ENCODE data around the gene FRMPD3. TPM values are rescaled to one million over a fixed set of nuclear protein-coding genes. Genes with fewer than 3 reads are reported as not detected.

Gene FRMPD3
- total and polyA plus RNA-seq, 2 of the 8 experiments (the other 6 are each of a cell fraction or from before 2014, with no cell fraction given), result 0.38 to 0.56 TPM

- H4K8ac ChIP-seq (ENCODE audit: extremely low read depth, insufficient read depth, low read length), result no peak overlapping the region
- H3K4me3 ChIP-seq (ENCODE audit: extremely low read depth in 1 of 4, insufficient read depth in 2 of 4, low read depth in 3 of 4, low read length in 4 of 4), result no peak overlapping the region
- H2AK5ac ChIP-seq (ENCODE audit: low read depth, low read length), result no peak overlapping the region
- H2BK120ac ChIP-seq (replicated peaks; ENCODE audit: low read depth, low read length), result no peak overlapping the region
- no peak overlapping the region for H3K56ac ChIP-seq (replicated peaks; ENCODE audit: insufficient read length, low read depth, low read length)
- H3K23me2 ChIP-seq (ENCODE audit: low read depth, low read length), result no peaks in the 10 kb centered on the region
- H2BK12ac ChIP-seq (ENCODE audit: low read depth, low read length), result no peak overlapping the region
- no peaks in the 10 kb centered on the region for H4K20me1 ChIP-seq (replicated peaks in 1 of 2; ENCODE audit: control insufficient read depth in 1 of 2, insufficient read depth in 2 of 2, low read length in 2 of 2)
- ChIA-PET CTCF (ENCODE audit: partially characterized antibody) (interaction anchor here (1.0 kb wide), 1 partner anchor 16 kb away, joined by 3 read pairs; no protein-coding TSS in a partner anchor), POLR2A (ENCODE audit: partially characterized antibody) (no interaction called here)
- no peak overlapping the region for H2BK15ac ChIP-seq (ENCODE audit: low read length)
- no peaks in the 10 kb centered on the region for H3K27me3 ChIP-seq (replicated peaks in 1 of 4; ENCODE audit: control insufficient read depth in 3 of 4, extremely low read depth in 1 of 4, insufficient read depth in 3 of 4, low read length in 3 of 4)
- no peak overlapping the region for H2AFZ ChIP-seq (ENCODE audit: low read length)
- H3K36me3 ChIP-seq (ENCODE audit: control insufficient read depth in 2 of 4, insufficient read depth in 4 of 4, low read length in 3 of 4), result no peaks in the 10 kb centered on the region
- H3K9ac ChIP-seq (replicated peaks in 1 of 4; ENCODE audit: extremely low read depth in 1 of 4, low read depth in 3 of 4, low read length in 3 of 4), result no peak overlapping the region
- no peak overlapping the region for H3K27ac ChIP-seq (ENCODE audit: low read depth, low read length)
- no peak overlapping the region for H2BK5ac ChIP-seq (ENCODE audit: low read depth, low read length)
- H4K91ac ChIP-seq (replicated peaks; ENCODE audit: insufficient read length, low read length), result no peak overlapping the region
- H3K4ac ChIP-seq (replicated peaks; ENCODE audit: insufficient read length, low read depth, low read length), result no peak overlapping the region
- no peak overlapping the region for H4K5ac ChIP-seq (ENCODE audit: insufficient read length, low read depth, low read length)
- peaks cover 0 to 2% (median 0%) of the 10 kb centered on the region in 4 experiments; a peak in 1 of 7 replicates for H3K4me1 ChIP-seq (replicated peaks in 1 of 4; ENCODE audit: control insufficient read depth in 3 of 4, insufficient read depth in 4 of 4, low read length in 3 of 4)
- FAIRE-seq (no peak), DNase-seq (ENCODE audit: low read depth in 1 of 2, low spot score in 2 of 2) (no peak)
- H3K4me2 ChIP-seq (ENCODE audit: insufficient read depth in 1 of 2, low read depth in 2 of 2, low read length in 2 of 2), result no peak overlapping the region
- H3K79me1 ChIP-seq (ENCODE audit: low read depth, low read length), result no peaks in the 10 kb centered on the region
- WGBS, 2 experiments (ENCODE audit: extremely low coverage in 1 of 2, insufficient coverage in 1 of 2, insufficient read length in 1 of 2, insufficient replicate concordance in 2 of 2, low coverage in 1 of 2, low lambda C conversion rate in 2 of 2, missing lambda C conversion rate in 1 of 2), result 95% methylated on average over 4 of the region's 4 CpGs; no CpG with 5 or more reads in 1 of the 2 experiments
- no peaks in the 10 kb centered on the region for H3K79me2 ChIP-seq (ENCODE audit: control insufficient read depth in 1 of 2, insufficient read depth in 2 of 2, low read length in 2 of 2)
- H3K18ac ChIP-seq (ENCODE audit: extremely low read depth, low read length), result no peak overlapping the region
- H3K9me3 ChIP-seq (ENCODE audit: insufficient read depth in 2 of 2, low read depth in 1 of 2, low read length in 1 of 2), result no peaks in the 10 kb centered on the region
- H3K23ac ChIP-seq (ENCODE audit: insufficient read length), result no peak overlapping the region
- H2BK20ac ChIP-seq (ENCODE audit: low read length), result no peak overlapping the region
- no peak overlapping the region for H3K14ac ChIP-seq (ENCODE audit: insufficient read length)
- TF ChIP-seq JUND (IDR thresholded peaks at IDR 0.05; ENCODE audit: low read length) (no peak), POLR2AphosphoS5 (IDR thresholded peaks at IDR 0.05; ENCODE audit: low read depth, low read length) (no peak), SUZ12 (IDR thresholded peaks at IDR 0.05; ENCODE audit: low read length) (no peak), ATF2 (IDR thresholded peaks at IDR 0.05; ENCODE audit: low read length) (no peak), HDAC2 (IDR thresholded peaks at IDR 0.05; ENCODE audit: borderline replicate concordance in 1 of 2, low read depth in 2 of 2, low read length in 2 of 2) (no peak), POLR2A (IDR thresholded peaks at IDR 0.05; ENCODE audit: control extremely low read depth in 1 of 2, low read depth in 2 of 2, low read length in 2 of 2) (no peak), TAF7 (optimal IDR thresholded peaks at IDR 0.05; ENCODE audit: borderline replicate concordance, low read depth, low read length) (no peak), FOSL1 (IDR thresholded peaks at IDR 0.05; ENCODE audit: insufficient read depth, low read depth, low read length) (no peak), ASH2L (IDR thresholded peaks at IDR 0.05; ENCODE audit: low read length) (no peak), CHD1 (IDR thresholded peaks at IDR 0.05; ENCODE audit: low read depth, low read length) (no peak), ATF3 (IDR thresholded peaks at IDR 0.05; ENCODE audit: insufficient read depth, low read depth, low read length) (no peak)
Measured at GRCh38 chrX:107467271-107467670, 17.8 kb downstream of the FRMPD3 start.
